Measurements from ENCODE around the gene TOR4A. TPM values are rescaled to one million over a fixed set of nuclear protein-coding genes. Genes with fewer than 3 reads are reported as not detected.

TOR4A gene
- total RNA-seq, 2 experiments from 2014 or later, result 0.67 to 0.80 TPM

DNA sequence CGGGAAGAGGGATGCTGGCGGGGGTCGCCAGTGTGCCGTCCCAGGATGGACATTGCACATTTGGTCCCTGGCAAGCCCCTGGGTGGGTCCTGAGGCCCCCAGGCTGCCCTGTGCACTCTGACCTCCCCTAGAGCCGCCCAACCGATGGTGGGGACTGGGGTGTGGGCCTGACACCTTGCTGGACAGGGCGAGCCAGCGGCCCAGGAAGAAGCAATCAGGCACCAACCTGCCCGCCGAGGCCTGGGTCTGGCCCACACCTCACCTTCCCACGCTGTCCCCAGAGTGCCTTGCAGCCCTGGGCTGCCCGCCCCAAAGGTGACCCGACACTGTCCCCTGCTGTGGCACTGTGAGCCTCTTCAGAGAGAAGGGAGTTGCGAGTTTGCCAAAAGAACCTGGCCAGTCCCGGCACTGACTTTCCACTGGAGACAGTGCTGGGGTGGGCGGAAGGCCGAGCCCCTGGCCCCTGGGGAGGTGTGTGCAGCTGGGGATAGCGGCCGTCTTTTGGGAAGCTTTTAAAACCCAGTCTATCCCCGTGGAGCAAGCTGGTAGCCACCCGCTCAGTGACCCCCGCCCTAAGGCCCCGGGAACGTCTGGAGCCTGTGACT lies 36.5 kb downstream of the TOR4A start:
- Histone ChIP-seq H3K27ac (ENCODE audit: low read depth in 1 of 2, low read length in 2 of 2) (no peak overlapping the region), H3K4me1 (ENCODE audit: insufficient read depth, low read length) (peaks cover 23% of the 10 kb centered on the region), H3K9me3 (ENCODE audit: control insufficient read depth in 1 of 2, insufficient read depth in 1 of 2, low read length in 2 of 2) (peaks cover 0 to 5% of the 10 kb centered on the region in 2 experiments), H3K27me3 (ENCODE audit: control insufficient read depth in 1 of 2, insufficient read depth in 2 of 2, low read length in 2 of 2) (peaks cover 9 to 17% of the 10 kb centered on the region in 2 experiments), H3K36me3 (ENCODE audit: insufficient read depth, low read length) (no peaks in the 10 kb centered on the region), H3K4me3 (ENCODE audit: low read length) (no peak overlapping the region)
- no peak for TF ChIP-seq CTCF (IDR thresholded peaks at IDR 0.05)
- no peak overlapping the region for H3K4me3 Mint-ChIP-seq
- DNase-seq (peak in 2 of 14 experiments; percentile 1 to 15), ATAC-seq (ENCODE audit: poor library complexity) (no peak)
- CTCF ChIA-PET, result no interaction called here
- no peaks in the 10 kb centered on the region for H3K36me3 Mint-ChIP-seq (ENCODE audit: low read depth)
- no peak overlapping the region for H3K27ac Mint-ChIP-seq
- no peaks in the 10 kb centered on the region for H3K27me3 Mint-ChIP-seq
- intact Hi-C loops (cut with DNase I, micrococcal nuclease), result no loop called here
- no peaks in the 10 kb centered on the region for H3K4me1 Mint-ChIP-seq (ENCODE audit: low read depth)
- H3K9me3 Mint-ChIP-seq, result no peaks in the 10 kb centered on the region
- POLR2A ChIA-PET, result interaction anchor here (1.7 kb wide), 1 partner anchor 12 kb away, joined by 5 read pairs; the partner anchor contains the start of gene NRARP

DNA sequence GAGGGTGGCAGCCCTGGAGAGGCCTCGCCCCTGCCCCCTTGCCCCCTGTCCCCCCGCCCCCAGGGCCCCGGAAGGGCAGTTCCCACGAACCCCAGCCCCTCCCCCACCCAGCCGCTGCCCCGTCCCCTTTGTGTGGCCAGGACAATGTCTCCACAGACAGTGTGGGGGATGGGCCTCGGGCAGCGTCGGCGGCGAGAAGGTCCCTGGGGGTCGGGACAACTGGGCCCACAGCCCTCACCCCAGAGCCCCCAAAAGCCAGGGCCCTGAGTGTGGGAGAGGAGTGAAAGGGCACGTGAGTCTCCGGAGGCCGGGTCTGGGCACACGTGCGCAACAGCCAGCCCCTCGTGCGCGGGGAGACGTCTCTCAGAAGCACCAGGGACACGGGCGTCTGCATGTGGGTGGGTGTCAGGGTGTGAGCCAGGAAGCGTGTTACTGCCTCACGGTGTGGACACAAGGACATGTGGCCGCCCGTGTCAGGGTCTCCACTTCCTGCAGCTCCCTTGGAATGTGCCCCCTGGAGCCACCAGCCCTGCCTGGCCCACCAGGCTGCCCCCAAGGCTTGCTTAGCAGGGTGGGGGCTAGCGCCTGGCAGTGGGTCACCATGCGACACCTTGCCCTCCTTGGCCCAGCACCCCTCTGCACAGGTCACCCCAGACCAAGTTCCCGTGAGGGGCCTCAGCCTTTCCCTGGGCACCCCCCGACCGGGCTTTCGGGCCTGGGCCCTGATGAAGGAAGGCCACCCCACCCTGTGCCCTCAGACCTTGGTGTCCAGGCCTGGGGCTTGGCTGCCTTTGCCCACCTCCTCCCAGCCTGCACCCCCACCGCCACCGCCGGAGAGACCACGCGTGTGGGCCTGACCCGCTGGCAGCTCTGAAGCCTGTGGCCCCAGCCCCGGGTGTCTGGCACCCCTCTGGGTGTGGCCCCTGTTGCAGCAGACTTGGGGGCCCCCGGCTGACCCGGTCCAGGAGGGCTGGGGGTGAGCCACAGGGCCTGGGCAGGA lies 37.3 kb downstream of the TOR4A start:
- DNase-seq (peak in 3 of 14 experiments; percentile 2 to 32 (median 26)), ATAC-seq (ENCODE audit: poor library complexity) (no peak)
- TF ChIP-seq CTCF (IDR thresholded peaks at IDR 0.05), result no peak
- ChIA-PET CTCF (no interaction called here), POLR2A (no interaction called here)
- Histone ChIP-seq H3K27ac (ENCODE audit: low read depth in 1 of 2, low read length in 2 of 2) (no peak overlapping the region), H3K4me3 (ENCODE audit: low read length) (no peak overlapping the region), H3K4me1 (ENCODE audit: insufficient read depth, low read length) (peaks cover 25% of the 10 kb centered on the region), H3K36me3 (ENCODE audit: insufficient read depth, low read length) (no peaks in the 10 kb centered on the region), H3K9me3 (ENCODE audit: control insufficient read depth in 1 of 2, insufficient read depth in 1 of 2, low read length in 2 of 2) (peaks cover 0 to 5% of the 10 kb centered on the region in 2 experiments), H3K27me3 (ENCODE audit: control insufficient read depth in 1 of 2, insufficient read depth in 2 of 2, low read length in 2 of 2) (peaks cover 9 to 17% of the 10 kb centered on the region in 2 experiments)
- Mint-ChIP-seq H3K9me3 (no peaks in the 10 kb centered on the region), H3K4me3 (no peak overlapping the region), H3K27me3 (no peaks in the 10 kb centered on the region), H3K27ac (no peak overlapping the region), H3K36me3 (ENCODE audit: low read depth) (no peaks in the 10 kb centered on the region), H3K4me1 (ENCODE audit: low read depth) (no peaks in the 10 kb centered on the region)
- intact Hi-C loops (cut with DNase I, micrococcal nuclease), result no loop called here

GRCh38 chr9:137315581-137316011 lies 38.1 kb downstream of the TOR4A start:
- Histone ChIP-seq H3K9me3 (ENCODE audit: control insufficient read depth in 1 of 2, insufficient read depth in 1 of 2, low read length in 2 of 2) (peaks cover 0 to 9% of the 10 kb centered on the region in 2 experiments), H3K4me3 (ENCODE audit: low read length) (no peak overlapping the region), H3K27me3 (ENCODE audit: control insufficient read depth in 1 of 2, insufficient read depth in 2 of 2, low read length in 2 of 2) (peaks cover 9 to 17% of the 10 kb centered on the region in 2 experiments), H3K36me3 (ENCODE audit: insufficient read depth, low read length) (no peaks in the 10 kb centered on the region), H3K4me1 (ENCODE audit: insufficient read depth, low read length) (peaks cover 32% of the 10 kb centered on the region), H3K27ac (ENCODE audit: low read depth in 1 of 2, low read length in 2 of 2) (no peak overlapping the region)
- no peaks in the 10 kb centered on the region for H3K36me3 Mint-ChIP-seq (ENCODE audit: low read depth)
- H3K9me3 Mint-ChIP-seq, result no peaks in the 10 kb centered on the region
- no peaks in the 10 kb centered on the region for H3K4me1 Mint-ChIP-seq (ENCODE audit: low read depth)
- CTCF ChIA-PET, result no interaction called here
- POLR2A ChIA-PET, result no interaction called here
- intact Hi-C loops (cut with DNase I, micrococcal nuclease), result no loop called here
- no peak overlapping the region for H3K27ac Mint-ChIP-seq
- peak in 1 of 14 experiments; percentile 15 for DNase-seq
- ATAC-seq (ENCODE audit: poor library complexity), result no peak
- no peaks in the 10 kb centered on the region for H3K27me3 Mint-ChIP-seq
- no peak for TF ChIP-seq CTCF (IDR thresholded peaks at IDR 0.05)
- H3K4me3 Mint-ChIP-seq, result no peak overlapping the region

Data from CD4-positive, alpha-beta T cell (primary cell).